Liver (tissue), 9 donors: Measurements from ENCODE around the gene TEP1. TPM values are rescaled to one million over a fixed set of nuclear protein-coding genes. Genes with fewer than 3 reads are reported as not detected.

Source experiments
- DNase-seq: peaks from one replicate; pipeline ENCODE4 v3.0.0-alpha.2; 2017; ENCODE audit warnings: low spot score
- H3K27ac ChIP-seq, 2 donors: one replicate each; pipeline ENCODE4 v1.7.0; 2013; ENCODE audit warnings: inconsistent platforms in 2 of 2, low read length in 2 of 2, control low read depth in 1 of 2, low read depth in 1 of 2, mild to moderate bottlenecking in 1 of 2
- H3K27me3 ChIP-seq, 4 donors: one replicate each; pipeline versions ENCODE4 v1.6.1 to v1.7.0; 2013; ENCODE audit warnings: low read length in 3 of 4, inconsistent platforms in 1 of 4, mild to moderate bottlenecking in 1 of 4, moderate library complexity in 1 of 4; ENCODE audit not compliant: control insufficient read depth in 4 of 4, insufficient read depth in 4 of 4
- H3K36me3 ChIP-seq, 4 donors: one replicate each; pipeline versions ENCODE4 v1.6.1 to v1.7.0; 2013; ENCODE audit warnings: low read length in 3 of 4, mild to moderate bottlenecking in 3 of 4, low read depth in 1 of 4, moderate library complexity in 1 of 4; ENCODE audit not compliant: control insufficient read depth in 4 of 4, insufficient read depth in 3 of 4
- H3K4me1 ChIP-seq, 4 donors: one replicate each; pipeline versions ENCODE4 v1.6.1 to v1.7.0; 2013; ENCODE audit warnings: low read length in 3 of 4, mild to moderate bottlenecking in 3 of 4, moderate library complexity in 1 of 4; ENCODE audit not compliant: control insufficient read depth in 4 of 4, insufficient read depth in 4 of 4
- H3K4me3 ChIP-seq, 3 donors: one replicate each; pipeline versions ENCODE4 v1.6.1 to v1.7.0; 2013; ENCODE audit warnings: low read length in 3 of 3, control low read depth in 1 of 3, low read depth in 1 of 3, mild to moderate bottlenecking in 1 of 3
- H3K9ac ChIP-seq, 2 donors: one replicate each; pipeline ENCODE4 v1.7.0; 2013; ENCODE audit warnings: low read length in 2 of 2, mild to moderate bottlenecking in 2 of 2, moderate library complexity in 2 of 2, control low read depth in 1 of 2, low read depth in 1 of 2
- H3K9me3 ChIP-seq, 4 donors: one replicate each; pipeline versions ENCODE4 v1.6.1 to v1.7.0; 2013; ENCODE audit warnings: low read length in 3 of 4; ENCODE audit not compliant: control insufficient read depth in 4 of 4
- ATF3 ChIP-seq: IDR thresholded peaks from 2 replicates; pipeline ENCODE4 v1.6.1; 2016; ENCODE audit warnings: antibody characterized with exemption
- CTCF ChIP-seq: fragments of 150-350 bp; IDR thresholded peaks from 2 replicates; pipeline ENCODE4 v1.5.1; 2017; ENCODE audit warnings: improper control_type of control experiment, low read depth, low read length; ENCODE audit not compliant: missing input control
- EGR1 ChIP-seq, 2 donors: IDR thresholded peaks; 2 replicates each; pipeline ENCODE4 v1.6.1; 2016 to 2018; ENCODE audit warnings: antibody characterized with exemption in 2 of 2, low read depth in 2 of 2
- FOXA2 ChIP-seq: IDR thresholded peaks from 2 replicates; pipeline ENCODE4 v1.6.1; 2016; ENCODE audit warnings: antibody characterized with exemption
- GABPA ChIP-seq, 2 donors: IDR thresholded peaks in 1 of 2; conservative IDR thresholded peaks in 1 of 2; 2 replicates each; pipeline ENCODE4 v1.6.1; 2016; ENCODE audit warnings: antibody characterized with exemption in 2 of 2, mild to moderate bottlenecking in 1 of 2, moderate library complexity in 1 of 2
- HNF4A ChIP-seq, 2 donors: conservative IDR thresholded peaks; 2 replicates each; pipeline ENCODE4 v1.6.1; 2016; ENCODE audit warnings: antibody characterized with exemption in 2 of 2, mild to moderate bottlenecking in 2 of 2
- HNF4G ChIP-seq: IDR thresholded peaks from 2 replicates; pipeline ENCODE4 v1.6.1; 2016; ENCODE audit warnings: antibody characterized with exemption
- JUND ChIP-seq, 2 donors: IDR thresholded peaks; 2 replicates each; pipeline ENCODE4 v1.6.1; 2016; ENCODE audit warnings: antibody characterized with exemption in 2 of 2
- MAX ChIP-seq: IDR thresholded peaks from 2 replicates; pipeline ENCODE4 v1.6.1; 2016; ENCODE audit warnings: antibody characterized with exemption
- NR2F2 ChIP-seq: IDR thresholded peaks from 2 replicates; pipeline ENCODE4 v1.6.1; 2016; ENCODE audit warnings: antibody characterized with exemption
- RAD21 ChIP-seq, 2 donors: IDR thresholded peaks; 2 replicates each; pipeline ENCODE4 v1.6.1; 2016; ENCODE audit warnings: antibody characterized with exemption in 2 of 2, mild to moderate bottlenecking in 2 of 2
- REST ChIP-seq: IDR thresholded peaks from 2 replicates; pipeline ENCODE4 v1.6.1; 2016; ENCODE audit warnings: antibody characterized with exemption, mild to moderate bottlenecking
- RXRA ChIP-seq, 2 donors: IDR thresholded peaks; 2 replicates each; pipeline ENCODE4 v1.6.1; 2017 to 2018; ENCODE audit warnings: antibody characterized with exemption in 2 of 2, mild to moderate bottlenecking in 1 of 2
- SP1 ChIP-seq: IDR thresholded peaks from 2 replicates; pipeline ENCODE4 v1.6.1; 2018; ENCODE audit warnings: antibody characterized with exemption, mild to moderate bottlenecking
- TAF1 ChIP-seq: conservative IDR thresholded peaks from 2 replicates; pipeline ENCODE4 v1.6.1; 2016; ENCODE audit warnings: antibody characterized with exemption, mild to moderate bottlenecking
- YY1 ChIP-seq: IDR thresholded peaks from 2 replicates; pipeline ENCODE4 v1.6.1; 2016; ENCODE audit warnings: antibody characterized with exemption, mild to moderate bottlenecking
- ZBTB33 ChIP-seq: IDR thresholded peaks from 2 replicates; pipeline ENCODE4 v1.6.1; 2016; ENCODE audit warnings: antibody characterized with exemption
- WGBS: extraction: QIAGEN DNeasy Blood & Tissue Kit; methylation state at CpG from one replicate; pipeline ENCODE4 v1.1.7; 2013; 5-methylcytosine and 5-hydroxymethylcytosine counted together
- polyA plus RNA-seq, 2 donors: library from polyadenylated mRNA; stranded (reverse) in 1 of 2; unstranded in 1 of 2; fragments of 200-250 nt in 1 of 2; fragments of >200 nt in 1 of 2; fragmentation: Nextera tagmentation in 1 of 2; extraction: Ambion mirVana in 1 of 2; gene quantifications; one replicate each; pipeline versions ENCODE4 v1.2.1 to v1.2.3, GENCODE V29; 2013 to 2015
- total RNA-seq, 2 donors: library from RNA; depleted of rRNA; stranded (reverse); fragments of >200 nt; gene quantifications; one replicate each; pipeline ENCODE4 v1.2.3, GENCODE V29; 2014
- donor health status: healthy.
- donor health status: healthy.
- donor health status: healthy.
- donor health status: healthy.
- donor health status: healthy.

TEP1 gene
- total and polyA plus RNA-seq, 4 donors = 3.9 to 20.7 (median 7.6) TPM

- no peaks in the 10 kb centered on the region for H3K36me3 ChIP-seq
- no peaks in the 10 kb centered on the region for H3K27me3 ChIP-seq
- no peak for DNase-seq
- peak overlapping the region; percentile 24 to 25 for H3K9ac ChIP-seq
- no peak for TF ChIP-seq TAF1
- no peak for TF ChIP-seq MAX
- TF ChIP-seq HNF4G = no peak
- TF ChIP-seq ATF3 = no peak
- TF ChIP-seq RXRA (IDR thresholded peaks at IDR 0.05) = no peak
- no peak for TF ChIP-seq CTCF
- no peak for TF ChIP-seq RAD21 (IDR thresholded peaks at IDR 0.05)
- no peak for TF ChIP-seq REST
- TF ChIP-seq YY1 = no peak
- no peak for TF ChIP-seq JUND (IDR thresholded peaks at IDR 0.05)
- no peak for TF ChIP-seq HNF4A (conservative IDR thresholded peaks at IDR 0.05)
- TF ChIP-seq GABPA (IDR thresholded peaks at IDR 0.05 in 1 of 2, conservative IDR thresholded peaks at IDR 0.05 in 1 of 2) = no peak
- no peak for TF ChIP-seq ZBTB33
- TF ChIP-seq SP1 = no peak
- no peak for TF ChIP-seq NR2F2
- no peak for TF ChIP-seq EGR1 (IDR thresholded peaks at IDR 0.05; ENCODE audit: low read depth in 2 of 2)
- peak overlapping the region; percentile 81 to 97 for H3K27ac ChIP-seq
- WGBS = 47% methylated on average over 7 of the region's 7 CpGs
- H3K4me3 ChIP-seq = no peak overlapping the region
- H3K4me1 ChIP-seq = peaks cover 7 to 38% (median 29%) of the 10 kb centered on the region in 4 donors
- H3K9me3 ChIP-seq = no peaks in the 10 kb centered on the region
Observed at GRCh38 chr14:20334017-20334416, 79.3 kb downstream of the TEP1 start.

- peak overlapping the region; percentile 81 to 97 for H3K27ac ChIP-seq
- WGBS = 7% methylated on average over 3 of the region's 3 CpGs
- peaks cover 8 to 44% (median 34%) of the 10 kb centered on the region in 4 donors for H3K4me1 ChIP-seq
- peak overlapping the region; percentile 53 to 98 (median 79) for H3K4me3 ChIP-seq
- H3K9me3 ChIP-seq = no peaks in the 10 kb centered on the region
- peak in 1 of 2 donors; percentile 14 for TF ChIP-seq JUND (IDR thresholded peaks at IDR 0.05)
- no peak for TF ChIP-seq EGR1 (IDR thresholded peaks at IDR 0.05; ENCODE audit: low read depth in 2 of 2)
- TF ChIP-seq FOXA2 = no peak
- TF ChIP-seq YY1 = peak; percentile 65
- peak; percentile 49 to 53 for TF ChIP-seq HNF4A (conservative IDR thresholded peaks at IDR 0.05)
- TF ChIP-seq REST = no peak
- peak; percentile 14 for TF ChIP-seq SP1
- TF ChIP-seq RXRA (IDR thresholded peaks at IDR 0.05) = peak in 1 of 2 donors; percentile 44
- peaks cover 0 to 5% (median 0%) of the 10 kb centered on the region in 4 donors for H3K36me3 ChIP-seq
- peak overlapping the region; percentile 24 to 25 for H3K9ac ChIP-seq
- no peak for DNase-seq
- H3K27me3 ChIP-seq = no peaks in the 10 kb centered on the region
Observed at GRCh38 chr14:20333494-20333841, 79.8 kb downstream of the TEP1 start.
